A204.1 (cell line): Measurements from ENCODE around the gene TOPAZ1.

Experiments
- FAIRE-seq: peaks from 2 replicates; lab custom pipeline; 2012; peaks lifted over from hg19 to GRCh38; lab: Jason Lieb, UNC

Gene TOPAZ1

DNA sequence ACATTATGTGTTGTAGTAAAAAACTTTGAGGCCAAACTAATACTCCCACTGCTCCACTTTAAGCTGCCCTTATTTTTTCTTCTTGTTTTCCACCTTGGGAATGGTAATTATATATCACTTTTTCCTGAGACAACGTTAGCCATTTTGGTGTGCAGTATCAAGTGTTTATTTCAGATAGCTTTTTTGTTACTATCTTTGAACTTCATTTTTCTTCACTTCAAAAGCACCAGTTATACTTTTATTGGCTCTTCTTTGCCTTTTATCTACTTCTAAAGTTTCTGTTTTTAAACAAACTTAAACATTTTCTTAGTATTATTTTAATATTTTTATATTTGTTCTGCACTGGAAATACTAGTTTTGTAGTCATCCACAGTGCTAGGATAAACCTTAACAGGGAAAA lies 6.5 kb downstream of the TOPAZ1 start:
- no peak for FAIRE-seq

DNA sequence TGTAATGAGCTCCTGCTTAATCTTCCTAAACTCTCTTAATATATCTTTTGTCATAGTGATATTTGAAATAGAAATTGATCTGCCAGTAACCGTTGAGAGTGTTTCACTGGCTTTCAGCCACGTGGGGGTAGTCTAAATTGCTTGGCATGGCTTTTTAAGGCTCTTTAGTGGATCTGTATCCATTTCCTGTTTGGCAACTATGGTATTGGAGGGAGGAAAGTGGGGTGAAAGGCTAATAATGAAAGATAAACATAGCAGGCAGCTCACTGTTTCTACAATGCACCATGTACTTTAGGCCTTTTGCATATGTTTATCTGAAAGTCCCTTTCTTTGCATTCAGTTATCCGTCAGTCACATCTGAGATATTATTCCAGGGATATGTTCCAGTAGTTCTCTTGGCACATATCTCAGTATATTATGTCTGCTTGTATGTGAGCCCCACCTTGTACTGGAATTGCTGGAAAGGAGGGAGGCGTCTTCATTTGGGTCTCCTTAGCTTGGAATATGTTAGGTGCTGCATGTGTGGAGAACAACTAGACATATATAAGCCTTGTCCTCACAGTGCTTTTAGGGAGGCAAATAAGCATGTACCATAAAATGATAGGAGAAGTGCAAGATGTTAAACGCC lies 10.8 kb downstream of the TOPAZ1 start:
- no peak for FAIRE-seq

DNA sequence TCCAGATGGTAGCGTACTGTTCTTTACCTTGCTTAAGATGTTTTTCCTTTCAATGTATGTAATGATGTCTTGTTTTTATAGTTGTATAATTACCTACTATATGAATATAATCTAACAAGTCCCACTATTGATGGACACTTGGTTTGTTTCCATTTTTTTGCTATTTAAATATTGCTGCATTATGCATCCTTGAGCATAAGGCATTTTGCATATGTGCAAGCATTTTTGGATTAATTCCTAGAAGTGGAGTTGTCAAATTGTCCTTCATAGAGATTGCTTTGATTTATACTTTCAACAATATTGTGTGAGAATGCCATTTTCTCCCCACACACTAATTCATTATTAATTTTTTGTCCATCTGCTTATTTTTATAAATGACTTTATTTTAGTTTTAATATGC lies 17.7 kb downstream of the TOPAZ1 start:
- FAIRE-seq = no peak

DNA sequence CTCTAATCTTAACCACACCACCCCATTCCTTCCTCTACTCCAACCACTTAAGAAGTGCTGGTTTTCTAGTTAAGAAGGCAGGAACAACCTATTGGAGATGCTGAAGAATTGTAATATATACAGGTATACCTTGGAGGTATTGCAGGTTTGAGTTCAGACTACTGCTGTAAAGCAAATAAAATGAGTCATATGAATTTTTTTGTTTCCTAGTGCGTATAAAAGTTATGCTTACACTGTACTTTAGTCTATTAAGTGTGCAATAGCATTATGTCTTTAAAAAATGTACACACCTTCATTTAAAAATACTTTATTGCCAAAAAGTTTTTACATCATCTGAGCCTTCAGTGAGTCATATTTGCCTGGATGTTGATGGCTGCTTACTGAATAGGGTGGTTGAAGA lies 22.5 kb downstream of the TOPAZ1 start:
- no peak for FAIRE-seq

DNA sequence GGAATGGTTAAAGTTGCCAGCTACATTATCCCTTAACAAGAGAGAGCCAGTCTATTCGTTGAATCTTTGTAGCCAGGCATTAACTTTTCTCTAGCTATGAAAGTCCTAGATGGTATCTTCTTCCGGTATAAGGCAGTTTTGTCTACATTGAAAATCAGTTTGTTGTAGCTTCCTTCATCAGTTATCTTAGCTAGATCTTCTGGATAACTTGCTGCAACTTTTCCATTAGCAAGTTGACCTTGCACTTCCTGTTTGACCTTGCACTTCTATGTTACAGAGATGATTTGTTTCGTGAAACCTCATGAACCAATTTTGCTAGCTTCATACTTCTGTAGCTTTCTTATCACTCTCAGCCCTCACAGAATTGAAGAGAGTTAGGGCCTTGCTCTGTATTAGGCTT lies 24.1 kb downstream of the TOPAZ1 start:
- FAIRE-seq = no peak

DNA sequence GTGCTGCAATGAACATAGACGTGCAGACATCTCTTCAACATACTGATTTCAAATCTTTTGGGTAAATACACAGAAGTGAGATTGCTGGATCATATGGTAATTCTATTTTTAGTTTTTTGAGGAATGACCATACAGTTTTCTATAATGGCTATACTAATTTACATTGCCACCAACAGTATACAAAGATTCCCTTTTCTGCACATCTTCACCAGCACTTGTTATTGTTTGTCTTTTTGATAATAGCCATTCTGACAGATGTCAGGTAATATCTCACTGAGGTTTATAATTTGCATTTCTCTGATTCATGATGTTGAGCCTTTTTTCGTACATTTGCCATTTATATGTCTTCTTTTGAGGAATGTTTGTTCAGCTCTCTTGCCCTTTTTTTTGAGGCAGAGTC lies 30.5 kb downstream of the TOPAZ1 start:
- FAIRE-seq = no peak

DNA sequence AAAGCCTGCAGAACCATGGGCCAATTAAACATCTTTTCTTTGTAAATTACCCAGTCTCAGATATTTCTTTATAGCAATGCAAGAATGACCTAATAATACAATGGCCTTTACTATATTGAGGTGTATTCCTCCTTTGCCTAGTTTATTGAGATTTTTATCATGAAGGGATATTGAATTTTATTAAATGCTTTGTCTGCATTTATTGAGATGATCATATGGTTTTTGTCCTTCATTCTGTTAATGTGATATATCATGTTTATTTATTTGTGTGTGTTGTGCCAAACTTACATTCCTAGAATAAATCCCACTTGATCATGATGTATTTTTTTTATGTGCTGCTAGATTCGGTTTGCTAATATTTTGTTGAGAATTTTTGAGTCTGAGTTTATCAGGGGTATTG lies 36.2 kb downstream of the TOPAZ1 start:
- FAIRE-seq = no peak

DNA sequence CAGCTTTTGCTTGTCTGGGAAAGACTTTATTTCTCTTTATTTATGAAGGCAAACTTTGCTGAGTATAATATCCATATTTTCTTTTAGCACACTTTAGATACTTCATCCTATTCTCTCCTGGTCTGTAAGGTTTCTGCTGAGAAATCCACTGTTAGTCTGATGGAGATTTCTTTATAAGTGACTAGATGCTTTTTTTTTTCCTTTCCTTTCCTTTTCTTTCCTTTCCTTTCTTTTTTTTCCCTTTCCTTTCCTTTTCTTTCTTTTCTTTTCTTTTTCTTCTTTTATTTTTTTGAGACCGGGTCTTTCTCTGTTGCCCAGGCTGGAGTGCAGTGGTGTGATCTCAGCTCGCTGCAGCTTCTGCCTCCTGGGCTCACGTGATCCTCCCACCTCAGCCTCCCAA lies 38.4 kb downstream of the TOPAZ1 start:
- FAIRE-seq = no peak

DNA sequence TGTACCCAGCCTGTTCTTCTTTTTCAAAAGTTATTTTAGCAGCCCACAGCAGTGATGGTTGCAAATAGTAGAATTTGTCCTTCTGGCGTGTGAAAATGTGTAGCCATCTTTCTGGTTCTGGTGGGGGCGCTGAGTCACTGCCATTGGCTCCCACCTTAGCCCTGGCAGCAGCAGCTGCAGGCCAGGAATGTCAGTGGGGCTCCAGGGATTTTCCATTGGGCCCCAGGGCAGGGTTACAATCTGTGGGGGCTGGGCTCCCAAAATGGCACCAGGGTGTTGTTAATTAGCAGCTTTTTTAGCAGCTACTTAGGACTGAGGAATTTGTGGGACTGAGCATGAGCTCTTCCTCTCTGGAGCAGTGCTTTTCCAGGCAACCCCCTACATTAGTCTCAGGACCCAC lies 38.9 kb downstream of the TOPAZ1 start:
- FAIRE-seq = no peak

DNA sequence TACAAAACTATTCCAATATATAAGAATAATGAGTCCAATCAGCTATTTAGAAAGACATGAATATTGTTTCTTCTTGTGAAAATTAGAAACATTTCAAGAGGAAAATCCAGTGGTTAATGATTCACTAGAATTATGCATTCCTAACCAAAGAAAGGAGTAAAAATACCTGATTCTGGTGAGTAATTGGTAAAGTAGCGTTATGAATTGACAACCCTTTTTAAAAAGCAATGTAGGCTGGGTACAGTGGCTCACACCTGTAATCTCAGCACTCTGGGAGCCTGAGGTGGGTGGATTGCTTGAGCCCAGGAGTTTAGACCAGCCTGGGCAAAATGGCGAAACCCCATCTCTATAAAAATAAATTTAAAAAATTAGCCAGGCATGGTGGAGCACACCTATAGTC lies 43.3 kb downstream of the TOPAZ1 start:
- no peak for FAIRE-seq

DNA sequence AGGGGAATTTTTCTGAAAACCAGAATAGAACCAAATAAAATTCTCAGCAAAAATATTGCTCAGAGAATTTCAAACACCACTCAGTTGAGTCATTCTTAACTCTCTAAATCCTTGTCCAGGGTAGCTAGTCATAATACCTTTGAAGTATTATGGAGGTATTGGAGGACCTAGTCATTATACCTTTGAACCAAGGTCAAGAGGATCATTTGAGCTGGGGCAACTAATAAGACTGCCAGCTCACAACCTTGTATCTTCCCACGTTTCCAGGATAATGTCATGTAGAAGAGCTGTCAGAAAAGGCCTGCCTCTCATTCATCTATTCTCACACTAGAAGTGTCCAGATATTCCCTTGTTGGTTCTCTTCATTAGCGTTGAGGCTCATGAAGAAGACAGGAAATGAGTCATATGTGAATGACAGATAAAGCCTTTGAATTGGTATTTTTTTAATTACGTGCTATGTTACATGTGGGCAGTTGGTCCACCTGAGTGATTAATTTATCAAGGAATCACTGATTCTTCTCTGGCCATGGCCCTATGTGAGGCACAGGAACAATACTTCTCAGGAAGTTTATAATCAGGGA lies 48.3 kb downstream of the TOPAZ1 start:
- no peak for FAIRE-seq

DNA sequence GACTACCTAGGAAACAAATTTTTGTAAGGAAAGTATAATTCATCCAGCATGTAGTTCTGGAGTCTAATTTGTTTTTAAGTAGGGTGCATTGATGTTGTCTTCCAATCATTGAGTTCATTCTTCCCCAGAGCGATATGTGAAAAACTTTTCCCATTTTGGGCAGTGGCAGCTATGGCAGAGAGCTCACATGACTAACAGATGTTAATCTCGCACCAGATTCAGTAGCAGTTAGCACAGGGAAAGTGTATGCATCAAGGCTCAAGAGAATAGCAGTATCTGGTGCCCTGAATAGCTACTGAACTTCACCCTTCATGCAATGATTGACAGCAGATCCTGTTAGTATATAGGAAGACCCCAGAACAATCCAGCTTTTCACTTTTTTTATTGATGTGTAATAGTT lies 50.6 kb downstream of the TOPAZ1 start:
- no peak for FAIRE-seq

DNA sequence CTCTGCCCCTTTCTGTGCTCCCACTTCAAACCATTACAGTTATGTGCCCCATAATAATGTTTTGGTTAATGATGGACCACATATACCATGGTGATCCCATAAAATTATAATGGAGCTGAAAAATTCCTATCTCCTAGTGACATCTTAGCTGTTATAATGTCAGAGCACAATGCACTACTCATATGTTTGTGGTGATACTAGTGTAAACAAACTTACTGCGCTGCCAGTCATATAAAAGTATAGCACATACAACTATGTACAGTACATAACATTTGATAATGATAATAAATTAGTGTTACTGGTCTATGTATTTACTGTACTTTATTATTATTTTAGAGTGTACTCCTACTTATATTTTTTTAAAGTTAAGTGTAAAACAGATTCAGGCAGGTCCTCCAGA lies 51.3 kb downstream of the TOPAZ1 start:
- FAIRE-seq = no peak

DNA sequence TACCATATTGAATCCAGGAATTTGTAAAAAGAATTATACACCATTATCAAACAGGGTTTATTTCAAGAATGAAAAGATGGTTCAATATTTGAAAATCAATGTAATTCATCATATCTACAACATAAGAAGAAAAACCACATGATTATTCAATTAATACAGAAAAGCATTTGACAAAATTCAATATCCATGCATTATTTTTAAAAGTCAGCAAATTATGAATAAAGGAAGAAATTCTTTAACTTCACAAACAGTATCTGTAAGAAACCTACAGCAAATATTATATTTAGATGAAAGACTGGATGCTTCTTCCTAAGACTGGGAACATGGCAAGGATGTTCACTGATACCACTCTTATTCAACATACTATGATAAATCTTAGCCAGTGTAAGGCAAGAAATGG lies 55.6 kb downstream of the TOPAZ1 start:
- peak; percentile 21 for FAIRE-seq

DNA sequence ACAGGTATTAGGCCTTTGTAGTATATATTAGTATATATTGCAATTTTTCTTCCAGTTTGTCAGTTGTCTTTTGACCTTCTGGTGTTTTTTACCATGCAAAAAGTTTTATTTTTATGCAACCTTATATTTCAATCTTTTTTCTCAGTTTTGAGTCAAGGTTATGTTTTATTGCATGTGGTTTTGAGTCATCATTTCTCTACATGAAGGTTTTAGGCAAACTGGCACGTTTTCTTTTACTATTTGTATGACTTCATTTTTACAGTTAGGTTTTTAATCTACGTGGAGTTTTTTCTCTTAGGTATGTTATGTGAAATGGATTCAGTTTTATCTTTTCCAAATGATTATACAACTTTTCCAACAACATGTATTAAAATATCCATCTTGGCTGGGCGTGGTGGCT lies 60.1 kb downstream of the TOPAZ1 start:
- FAIRE-seq = no peak

DNA sequence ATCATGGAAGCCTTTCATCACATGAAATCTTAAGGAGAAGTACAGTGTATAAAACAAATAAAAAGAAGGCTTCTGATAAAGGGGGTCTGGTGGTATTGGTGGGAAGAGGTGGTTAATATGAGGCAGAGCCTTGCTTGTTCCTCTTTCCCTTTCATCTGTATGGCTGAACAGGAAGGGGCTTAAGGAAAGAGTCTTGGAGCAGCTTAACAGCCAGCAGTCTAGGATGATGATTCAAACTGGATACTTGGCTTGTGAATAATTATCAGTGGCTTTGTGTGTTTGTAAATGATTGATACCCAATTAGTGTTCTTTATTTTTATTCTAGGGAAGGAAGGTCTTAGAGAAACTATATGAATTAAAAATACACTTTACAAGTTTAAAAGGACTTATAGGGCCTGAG lies 67.8 kb downstream of the TOPAZ1 start:
- no peak for FAIRE-seq

DNA sequence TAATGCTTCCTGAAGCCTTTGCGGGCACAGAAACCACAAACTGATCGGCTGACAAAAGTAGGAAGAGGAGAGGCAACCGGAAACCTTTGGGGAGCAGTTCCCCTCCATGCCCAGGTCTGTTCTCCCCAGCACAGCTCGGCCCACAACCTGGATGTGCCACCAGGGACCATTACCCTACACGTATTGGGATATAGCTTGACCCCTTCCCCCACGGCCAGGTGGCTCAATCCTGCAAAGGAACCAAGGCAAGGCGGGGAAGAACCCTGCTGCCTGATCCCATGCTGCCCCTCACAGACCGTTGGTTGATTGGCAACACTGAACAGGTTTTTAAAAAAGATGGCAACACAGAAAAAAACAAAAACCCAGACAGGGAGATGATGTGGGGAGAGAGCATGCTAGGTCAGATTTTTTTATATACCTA lies 77.2 kb downstream of the TOPAZ1 start:
- FAIRE-seq = no peak

DNA sequence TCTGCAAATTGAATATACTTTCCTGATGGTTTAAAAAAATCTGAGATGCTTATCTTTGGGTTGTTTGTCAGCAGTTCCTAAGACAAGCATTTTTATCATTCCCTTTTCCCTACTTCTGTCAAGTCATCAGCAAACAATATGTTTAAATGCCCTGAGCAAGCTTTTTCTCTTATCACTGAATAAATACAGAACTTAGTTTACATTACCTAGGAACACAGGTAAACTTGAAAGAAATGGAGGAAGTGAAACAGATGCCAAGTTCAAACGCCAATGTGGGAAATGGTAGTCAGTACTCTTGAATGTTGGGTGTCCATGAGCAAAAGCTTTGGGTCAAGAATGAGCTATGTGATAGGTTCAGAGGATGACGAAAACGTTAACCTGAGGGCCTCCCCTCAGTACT lies 79.6 kb downstream of the TOPAZ1 start:
- FAIRE-seq = no peak

DNA sequence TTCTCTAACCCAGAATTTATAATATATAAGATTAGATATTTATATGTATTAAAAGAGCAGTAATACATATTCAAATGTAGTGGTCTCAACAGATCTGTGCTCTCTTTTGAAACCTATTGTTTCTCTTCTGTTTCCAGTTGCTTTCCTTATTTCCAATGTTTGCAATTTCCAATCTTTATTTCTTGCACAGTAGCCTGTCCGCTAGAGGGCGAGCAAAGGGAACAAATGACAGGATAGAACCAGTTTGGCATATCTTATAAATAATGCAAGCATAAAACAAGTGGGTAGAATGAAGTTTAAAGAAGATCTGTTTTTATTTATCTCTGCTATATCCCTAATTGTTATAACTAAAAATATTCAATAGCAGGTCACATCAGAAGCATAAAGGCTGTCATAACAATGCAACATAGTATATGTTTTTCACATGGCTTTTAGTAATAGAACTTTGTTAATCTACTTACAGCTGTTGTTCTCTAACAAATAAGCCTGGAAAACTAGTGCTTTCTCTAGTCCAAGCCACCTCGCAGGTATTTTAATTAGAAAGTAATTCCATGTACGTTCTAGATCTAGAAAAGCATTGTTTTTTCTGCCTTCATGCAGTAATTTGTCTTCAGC lies 81.8 kb downstream of the TOPAZ1 start:
- FAIRE-seq = peak; percentile 96

DNA sequence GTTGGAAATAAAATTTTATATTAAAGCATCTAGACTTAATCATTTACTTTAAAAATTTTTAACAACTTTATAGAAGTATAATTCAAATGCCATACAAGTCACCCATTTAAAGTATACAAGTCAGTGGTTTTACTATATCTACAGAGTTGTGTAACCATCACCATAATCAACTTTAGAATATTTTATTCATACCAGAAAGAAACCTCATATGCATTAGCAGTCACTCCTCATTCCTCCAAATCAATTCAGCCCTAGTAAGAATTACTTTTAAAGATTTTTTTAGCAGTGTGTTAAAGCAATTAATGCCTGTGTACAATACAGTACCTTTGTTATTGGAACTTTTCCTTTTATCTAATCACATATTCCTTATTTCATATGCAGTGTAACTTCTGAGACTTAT lies 82.9 kb downstream of the TOPAZ1 start:
- FAIRE-seq = no peak

DNA sequence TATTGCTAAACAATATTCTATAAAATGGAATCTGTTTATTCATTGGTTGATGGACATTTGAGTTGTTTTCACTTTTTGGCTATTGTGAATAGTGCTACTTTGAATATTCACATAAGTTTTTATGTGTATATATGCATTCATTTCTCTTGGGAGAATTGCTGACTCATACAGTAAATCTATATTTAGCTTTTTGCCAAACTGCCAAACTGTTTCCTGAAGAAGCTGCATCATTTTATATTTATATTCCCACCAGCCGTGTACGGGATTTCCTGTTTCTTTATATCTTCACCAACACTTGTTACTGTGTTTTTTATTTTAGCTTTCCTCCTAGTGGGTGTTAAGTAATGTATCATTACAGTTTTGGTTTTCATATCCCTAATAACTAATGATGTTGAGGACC lies 84.3 kb downstream of the TOPAZ1 start:
- FAIRE-seq = no peak

DNA sequence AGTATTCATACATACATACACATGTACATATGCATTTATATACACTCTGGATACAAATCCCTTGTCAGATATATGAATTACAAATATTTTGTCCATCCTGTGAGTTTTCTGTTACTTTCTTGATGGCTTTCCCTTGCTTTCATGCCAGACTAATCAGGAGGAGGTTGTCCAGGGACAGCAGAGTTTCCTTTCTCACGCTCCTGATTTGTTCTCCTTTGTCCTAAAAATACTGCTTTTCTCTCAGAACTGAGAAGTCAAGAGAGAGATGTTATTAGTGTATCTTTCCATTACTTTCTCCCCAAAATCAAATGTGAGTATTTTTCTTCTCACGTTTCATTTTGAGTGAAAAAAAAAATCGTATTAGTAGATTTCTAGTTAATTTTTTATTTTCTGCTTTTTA lies 84.8 kb downstream of the TOPAZ1 start:
- no peak for FAIRE-seq

DNA sequence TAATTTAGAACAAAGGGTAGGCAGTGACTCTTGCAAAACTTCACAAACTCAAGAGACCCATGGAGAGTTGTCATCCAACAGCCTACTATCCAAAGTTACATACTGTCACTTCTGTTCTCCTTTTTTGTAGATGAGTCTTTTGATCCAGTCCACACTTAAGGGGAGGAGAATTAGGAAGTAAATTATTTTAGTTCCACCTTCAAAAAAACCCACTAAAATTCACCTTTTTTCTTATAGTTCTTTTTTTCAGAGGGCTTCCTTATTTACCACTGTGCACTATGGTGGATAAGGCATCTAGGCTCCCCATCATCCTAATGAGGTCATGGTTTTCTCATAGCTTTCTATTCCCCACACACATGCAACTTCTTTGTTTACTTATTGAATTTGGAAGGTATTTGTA lies 88.3 kb downstream of the TOPAZ1 start:
- FAIRE-seq = no peak

DNA sequence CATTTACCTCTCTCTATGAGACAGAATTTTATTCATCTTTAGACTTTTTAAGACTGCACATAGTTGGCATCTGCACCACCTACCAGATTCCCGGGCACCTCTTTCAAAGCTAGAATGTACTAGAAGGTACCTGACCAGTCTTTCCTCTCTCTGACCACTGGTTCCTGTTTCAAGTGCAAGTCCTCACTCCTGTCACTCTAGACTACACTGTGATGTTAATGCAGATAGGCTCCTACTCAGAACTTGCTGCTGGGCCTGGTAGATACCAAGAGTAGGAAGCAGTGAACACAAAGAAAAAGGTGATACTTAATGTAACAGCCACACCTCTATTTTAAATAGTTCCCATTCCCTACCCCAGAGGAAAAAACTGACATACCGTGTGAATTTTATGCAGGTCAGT lies 88.8 kb downstream of the TOPAZ1 start:
- FAIRE-seq = no peak
